DMS53 treated with DMSO at 0.1 percent for 48 hours (cell line): ENCODE results near the gene CDC42SE2.

Experiments used
- DNase-seq: peaks from one replicate; lab custom pipeline; 2025; ENCODE audit not compliant: unreplicated experiment; lab: John Stamatoyannopoulos, UW

The CDC42SE2 gene

GRCh38 chr5:131263648-131264450 lies at the start of gene CDC42SE2:
Gene CDC42SE2, plus strand, starts transcription at chr5:131264053. Its CDS starts 95,441 bp downstream, at chr5:131359494.
- peak; percentile 76 for DNase-seq

- DNase-seq, result no peak
Measured at GRCh38 chr5:131214609-131215227, 49.1 kb upstream of the CDC42SE2 start.

GRCh38 chr5:131217791-131218190 lies 46.1 kb upstream of the CDC42SE2 start:
- no peak for DNase-seq

- no peak for DNase-seq
Measured at GRCh38 chr5:131218392-131218791, 45.5 kb upstream of the CDC42SE2 start.

GRCh38 chr5:131220566-131220965 lies 43.3 kb upstream of the CDC42SE2 start:
- DNase-seq, result no peak

- no peak for DNase-seq
Measured at GRCh38 chr5:131221008-131221703, 42.7 kb upstream of the CDC42SE2 start.

GRCh38 chr5:131221888-131222287 lies 42.0 kb upstream of the CDC42SE2 start:
- DNase-seq, result no peak

- no peak for DNase-seq
Measured at GRCh38 chr5:131222731-131223130, 41.1 kb upstream of the CDC42SE2 start.

- DNase-seq, result no peak
Measured at GRCh38 chr5:131223751-131224386, 40.0 kb upstream of the CDC42SE2 start.

- no peak for DNase-seq
Measured at GRCh38 chr5:131224387-131225201, 39.3 kb upstream of the CDC42SE2 start.

GRCh38 chr5:131225282-131225974 lies 38.4 kb upstream of the CDC42SE2 start:
- DNase-seq, result no peak

- DNase-seq, result no peak
Measured at GRCh38 chr5:131226899-131227298, 37.0 kb upstream of the CDC42SE2 start.

- no peak for DNase-seq
Measured at GRCh38 chr5:131228646-131229045, 35.2 kb upstream of the CDC42SE2 start.

- DNase-seq, result no peak
Measured at GRCh38 chr5:131229623-131230022, 34.2 kb upstream of the CDC42SE2 start.

GRCh38 chr5:131230406-131230805 lies 33.4 kb upstream of the CDC42SE2 start:
- no peak for DNase-seq

GRCh38 chr5:131239686-131240085 lies 24.2 kb upstream of the CDC42SE2 start:
- DNase-seq, result no peak

GRCh38 chr5:131242728-131243255 lies 21.1 kb upstream of the CDC42SE2 start:
- no peak for DNase-seq

GRCh38 chr5:131245312-131245711 lies 18.5 kb upstream of the CDC42SE2 start:
- no peak for DNase-seq

- DNase-seq, result no peak
Measured at GRCh38 chr5:131245948-131246347, 17.9 kb upstream of the CDC42SE2 start.

- DNase-seq, result no peak
Measured at GRCh38 chr5:131246504-131246903, 17.3 kb upstream of the CDC42SE2 start.
